ENCODE data around the gene ATP11C. TPM values are rescaled to one million over a fixed set of nuclear protein-coding genes. Genes with fewer than 3 reads are reported as not detected.

The ATP11C gene
- total RNA-seq, 1 experiment from 2014 or later: 19.4 TPM

DNA sequence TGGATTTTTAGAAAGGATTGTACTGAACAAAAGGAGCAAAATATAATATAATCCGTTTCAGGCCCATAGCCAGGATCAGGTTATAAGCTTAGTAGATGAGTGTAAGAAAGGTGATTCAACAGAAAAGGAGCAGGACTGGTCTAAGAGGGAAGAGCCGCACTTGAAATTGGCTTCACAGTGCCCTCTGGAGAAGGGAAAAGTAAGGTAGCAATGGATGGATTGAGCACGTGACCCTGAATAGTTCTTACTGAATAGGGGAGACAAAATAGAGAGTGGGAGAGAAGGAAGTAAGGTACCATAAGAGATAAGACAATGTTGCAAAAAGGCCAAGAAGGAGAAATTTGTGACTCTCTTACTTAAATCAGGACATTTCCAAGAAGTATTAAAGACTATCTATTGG is 16.9 kb upstream of the ATP11C start:
- Histone ChIP-seq H3K4me1 (ENCODE audit: control insufficient read depth in 1 of 2, insufficient read depth in 2 of 2, low read length in 2 of 2) (no peaks in the 10 kb centered on the region), H4K20me1 (ENCODE audit: insufficient read depth) (no peaks in the 10 kb centered on the region), H3K4me2 (ENCODE audit: low read length) (no peak overlapping the region), H3K36me3 (ENCODE audit: control insufficient read depth in 1 of 2, insufficient read depth in 2 of 2, low read length in 2 of 2) (no peaks in the 10 kb centered on the region), H2AFZ (ENCODE audit: low read depth, low read length, poor library complexity, severe bottlenecking) (no peak overlapping the region), H3K4me3 (replicated peaks in 1 of 2; ENCODE audit: low read depth in 1 of 2, low read length in 2 of 2) (no peak overlapping the region), H3K9me2 (ENCODE audit: insufficient read depth) (no peaks in the 10 kb centered on the region), H3K9me3 (ENCODE audit: control insufficient read depth in 1 of 2, insufficient read depth in 1 of 2, low read depth in 1 of 2, low read length in 2 of 2) (no peaks in the 10 kb centered on the region), H3K27ac (ENCODE audit: low read depth, low read length) (no peak overlapping the region), H3K79me2 (ENCODE audit: insufficient read depth, low read length) (no peaks in the 10 kb centered on the region), H3K9ac (ENCODE audit: low read length) (no peak overlapping the region), H3K27me3 (ENCODE audit: insufficient read depth, low read length) (no peaks in the 10 kb centered on the region)
- ChIA-PET RAD21 (ENCODE audit: low non-redundant PET in 1 of 2, low total read pairs in 2 of 2, uncharacterized antibody in 2 of 2, unreplicated experiment in 2 of 2) (no interaction called here), POLR2A (no interaction called here), CTCF (interaction anchor here (1.8 kb wide), 1 partner anchor 17 kb away, joined by 6 read pairs; no protein-coding TSS in a partner anchor)
- intact Hi-C loops (cut with micrococcal nuclease): no loop called here
- DNase-seq (ENCODE audit: low read depth, low spot score): no peak
- no TSS peak for BruUV-seq (replicated peaks)
- no peak for TF ChIP-seq ZNF274 (IDR thresholded peaks at IDR 0.05; ENCODE audit: low read depth, low read length)
- TF ChIP-seq EGR1 (IDR thresholded peaks at IDR 0.05; ENCODE audit: low read depth): no peak
- no peak for TF ChIP-seq SRF (IDR thresholded peaks at IDR 0.05; ENCODE audit: low read depth)
- TF ChIP-seq YY1 (IDR thresholded peaks at IDR 0.05; ENCODE audit: extremely low read depth, insufficient replicate concordance, low read depth, low read length): no peak
- TF ChIP-seq ZFX (IDR thresholded peaks at IDR 0.05): no peak
- TF ChIP-seq POLR2A (IDR thresholded peaks at IDR 0.05; ENCODE audit: borderline replicate concordance, extremely low read depth, insufficient read depth, insufficient read length): no peak
- no peak for TF ChIP-seq ZBTB33 (IDR thresholded peaks at IDR 0.05; ENCODE audit: extremely low read depth, insufficient replicate concordance, low read length)
- no peak for TF ChIP-seq EZH2phosphoT487 (IDR thresholded peaks at IDR 0.05; ENCODE audit: borderline replicate concordance)
- no peak for TF ChIP-seq MAX (IDR thresholded peaks at IDR 0.05)
- ATAC-seq: peak; percentile 52; the same call in 1 of the 2 replicates

Data from HCT116 (cell line).